GM12878 (cell line): ENCODE measurements around the gene POLN. TPM values are rescaled to one million over a fixed set of nuclear protein-coding genes. Genes with fewer than 3 reads are reported as not detected.

ENCODE experiments used
- ATAC-seq: fragments of 200-7000 bp; cut with Tn5 transposase; 3 replicates; pipeline ENCODE4 v1.9.1; 2020; ENCODE audit warnings: mild to moderate bottlenecking, moderate library complexity
- BruUV-seq: library from RNA; stranded (reverse); fragments of 400-500 nt; replicated peaks from 2 replicates; lab custom pipeline; 2021; lab: Mats Ljungman, UMichigan
- CTCF ChIA-PET: fragments of 300-600 bp; sonication (Branson Sonifier 250); formaldehyde crosslinking; extraction: SDS; loops from one replicate; lab custom pipeline; 2021; ENCODE audit warnings: inconsistent platforms; lab: Yijun Ruan, JAX
- POLR2A ChIA-PET: fragments of 350-600 bp; formaldehyde crosslinking; extraction: SDS; loops from one replicate; lab custom pipeline; 2021; ENCODE audit warnings: inconsistent platforms; lab: Charles Lee
- RAD21 ChIA-PET: fragments of 300-600 bp; sonication (Branson Sonifier 250); formaldehyde crosslinking; loops from one replicate; lab custom pipeline; 2023; ENCODE audit warnings: antibody characterized with exemption; ENCODE audit not compliant: unreplicated experiment; lab: Charles Lee
- SMC1A ChIA-PET: fragments of 300-600 bp; sonication (Branson Sonifier 250); formaldehyde crosslinking; loops from one replicate; lab custom pipeline; 2023; ENCODE audit not compliant: unreplicated experiment, uncharacterized antibody; lab: Charles Lee
- DNase-seq: peaks from one replicate; pipeline ENCODE4 v3.0.0-alpha.2; 2011; ENCODE audit warnings: low read depth, low spot score
- FAIRE-seq: peaks from 3 replicates; lab custom pipeline; 2011; peaks lifted over from hg19 to GRCh38; lab: Jason Lieb, UNC
- H2AFZ ChIP-seq: 2 replicates; pipeline ENCODE4 v1.6.0; 2011; ENCODE audit warnings: low read depth, low read length, control low read depth; ENCODE audit not compliant: control insufficient read depth
- H3K27ac ChIP-seq: 2 replicates; pipeline ENCODE4 v1.5.1; 2011; ENCODE audit warnings: control low read depth; ENCODE audit not compliant: control insufficient read depth, insufficient read depth
- H3K27me3 ChIP-seq, 2 experiments: replicated peaks in 1 of 2; 2 replicates each; pipeline versions ENCODE4 v1.6.0 to v1.6.1; 2011; ENCODE audit warnings: low read length in 1 of 2; ENCODE audit not compliant: control insufficient read depth in 2 of 2, insufficient read depth in 2 of 2
- H3K36me3 ChIP-seq, 2 experiments: 2 replicates each; pipeline ENCODE4 v1.5.1; 2011; ENCODE audit warnings: low read length in 1 of 2; ENCODE audit not compliant: control insufficient read depth in 2 of 2, insufficient read depth in 2 of 2
- H3K4me1 ChIP-seq: 2 replicates; pipeline ENCODE4 v1.6.1; 2011; ENCODE audit warnings: mild to moderate bottlenecking, low read length, moderate library complexity, mixed read lengths; ENCODE audit not compliant: control insufficient read depth, insufficient read depth
- H3K4me2 ChIP-seq: 2 replicates; pipeline ENCODE4 v1.6.0; 2011; ENCODE audit warnings: control low read depth; ENCODE audit not compliant: control insufficient read depth, insufficient read depth
- H3K4me3 ChIP-seq: fragments of 200-600 bp; sonication (generic); 2 replicates; pipeline ENCODE4 v1.5.1; 2016
- H3K79me2 ChIP-seq: 2 replicates; pipeline ENCODE4 v1.6.0; 2011; ENCODE audit warnings: low read length; ENCODE audit not compliant: control insufficient read depth, insufficient read depth
- H3K9ac ChIP-seq: 2 replicates; pipeline ENCODE4 v1.8.0; 2011; ENCODE audit warnings: low read length, control low read depth, mixed read lengths; ENCODE audit not compliant: control insufficient read depth, insufficient read depth
- H3K9me3 ChIP-seq: replicated peaks from 3 replicates; pipeline ENCODE4 v1.5.1; 2011; ENCODE audit warnings: mild to moderate bottlenecking, low read length; ENCODE audit not compliant: control insufficient read depth, insufficient read depth
- H4K20me1 ChIP-seq: 2 replicates; pipeline ENCODE4 v1.6.0; 2011; ENCODE audit not compliant: control insufficient read depth, insufficient read depth
- CREB1 ChIP-seq: IDR thresholded peaks from 2 replicates; pipeline ENCODE4 v1.6.1; 2012; ENCODE audit warnings: low read depth, mild to moderate bottlenecking, inconsistent platforms
- CUX1 ChIP-seq: IDR thresholded peaks from 2 replicates; pipeline ENCODE4 v1.6.1; 2012; ENCODE audit warnings: improper control_type of control experiment, low read depth, low read length; ENCODE audit not compliant: insufficient replicate concordance
- EGR1 ChIP-seq, 2 experiments: IDR thresholded peaks; 1 replicate in 1 of 2; 2 replicates in 1 of 2; pipeline ENCODE4 v1.6.1; 2011 to 2012; ENCODE audit warnings: low read depth in 2 of 2, low read length in 2 of 2, borderline replicate concordance in 1 of 2, mild to moderate bottlenecking in 1 of 2, moderate library complexity in 1 of 2
- GATAD2B ChIP-seq: fragments of 450-650 bp; conservative IDR thresholded peaks from 2 replicates; pipeline ENCODE4 v1.6.1; 2017; ENCODE audit warnings: low read depth, mild to moderate bottlenecking, moderate library complexity
- KDM1A ChIP-seq: fragments of 200-600 bp; sonication (generic); IDR thresholded peaks from 2 replicates; pipeline ENCODE4 v1.6.1; 2016; ENCODE audit warnings: borderline replicate concordance
- MXI1 ChIP-seq: fragments of 150-350 bp; IDR thresholded peaks from 2 replicates; pipeline ENCODE4 v1.6.1; 2011; ENCODE audit warnings: low read depth, mild to moderate bottlenecking, inconsistent platforms, low read length, improper control_type of control experiment
- MYB ChIP-seq: fragments of 150-350 bp; IDR thresholded peaks from 2 replicates; pipeline ENCODE4 v1.6.1; 2014; ENCODE audit warnings: mild to moderate bottlenecking, low read depth, low read length, borderline replicate concordance
- NFXL1 ChIP-seq: fragments of 450-650 bp; IDR thresholded peaks from 2 replicates; pipeline ENCODE4 v1.6.1; 2017; ENCODE audit warnings: antibody characterized with exemption, mild to moderate bottlenecking, borderline replicate concordance
- NFYA ChIP-seq: IDR thresholded peaks from 2 replicates; pipeline ENCODE4 v1.6.1; 2011; ENCODE audit warnings: low read depth, mild to moderate bottlenecking, low read length, improper control_type of control experiment, borderline replicate concordance
- NR2F1 ChIP-seq: fragments of 450-650 bp; conservative IDR thresholded peaks from 2 replicates; pipeline ENCODE4 v1.6.1; 2017; ENCODE audit warnings: mild to moderate bottlenecking
- RCOR1 ChIP-seq: conservative IDR thresholded peaks from 2 replicates; pipeline ENCODE4 v1.6.1; 2012; ENCODE audit warnings: low read depth, low read length, improper control_type of control experiment
- SIX5 ChIP-seq: IDR thresholded peaks from 2 replicates; pipeline ENCODE4 v1.6.1; 2011; ENCODE audit warnings: mild to moderate bottlenecking, low read depth, low read length, moderate library complexity; ENCODE audit not compliant: severe bottlenecking
- STAT1 ChIP-seq: fragments of 450-650 bp; conservative IDR thresholded peaks from 2 replicates; pipeline ENCODE4 v1.6.1; 2014; ENCODE audit warnings: antibody characterized with exemption, mild to moderate bottlenecking
- TARDBP ChIP-seq: IDR thresholded peaks from 2 replicates; pipeline ENCODE4 v1.6.1; 2016; ENCODE audit warnings: borderline replicate concordance
- WGBS: methylation state at CpG from one replicate; pipeline ENCODE4 v1.1.6; 2016; ENCODE audit warnings: low lambda C conversion rate; ENCODE audit not compliant: insufficient replicate concordance, insufficient coverage; ENCODE audit errors: missing lambda C conversion rate; 5-methylcytosine and 5-hydroxymethylcytosine counted together
- in situ Hi-C: fragments of 300-500 bp; cut with MboI; formaldehyde crosslinking; loops from 9 replicates; pipeline ENCODE4 v1.14.3; 2018; ENCODE audit warnings: mixed read lengths
- intact Hi-C: fragments of 100-400 bp; cut with micrococcal nuclease; formaldehyde crosslinking; loops from one replicate; pipeline ENCODE4 v1.14.2; 2022; ENCODE audit not compliant: unreplicated experiment
- polyA plus RNA-seq, 11 experiments: library from polyadenylated mRNA; depleted of rRNA in 4 of 11; unstranded in 6 of 11; stranded (reverse) in 5 of 11; fragments of >200 nt; fragmentation: Nextera tagmentation in 4 of 11; fragmentation: Illumina TruSeq in 1 of 11; extraction: Ambion mirVana in 4 of 11; extraction: Trizol in 1 of 11; gene quantifications; 1 replicate in 1 of 11; 2 replicates in 10 of 11; pipeline versions ENCODE4 v1.2.1 to v1.2.3, GENCODE V29; 2011 to 2016; ENCODE audit warnings: inconsistent platforms in 2 of 11, missing spikeins in 2 of 11, low read depth in 1 of 11
- total RNA-seq, 4 experiments: library from RNA; depleted of rRNA in 3 of 4; stranded (reverse); fragments of >200 nt in 3 of 4; fragmentation: Illumina TruSeq in 1 of 4; extraction: Trizol in 1 of 4; gene quantifications; 2 replicates each; pipeline versions ENCODE4 v1.2.1 to v1.2.3, GENCODE V29; 2013 to 2021

The POLN gene
- total and polyA plus RNA-seq, 10 of the 15 experiments (the other 5 are each of a cell fraction or from before 2014, with no cell fraction given): 0.09 to 2.0 (median 0.95) TPM; not detected in 1

- no peak for ATAC-seq
- no peak for TF ChIP-seq MYB
- ChIA-PET CTCF (no interaction called here), POLR2A (no interaction called here), SMC1A (no interaction called here), RAD21 (no interaction called here)
- Histone ChIP-seq H3K4me2 (no peak overlapping the region), H3K4me3 (no peak overlapping the region), H3K9me3 (no peaks in the 10 kb centered on the region; the same call in 2 of the 3 replicates), H3K27ac (no peak overlapping the region), H4K20me1 (no peaks in the 10 kb centered on the region), H2AFZ (no peak overlapping the region), H3K27me3 (peaks cover 0 to 2% of the 10 kb centered on the region in 2 experiments; a peak in 2 of 4 replicates), H3K36me3 (no peaks in the 10 kb centered on the region), H3K4me1 (no peaks in the 10 kb centered on the region), H3K79me2 (no peaks in the 10 kb centered on the region), H3K9ac (no peak overlapping the region)
- no peak for DNase-seq
- intact Hi-C loops: no loop called here
- BruUV-seq: no TSS peak
- no peak for FAIRE-seq
- in situ Hi-C loops: no loop called here
- WGBS: 9% methylated on average over 4 of the region's 4 CpGs
Measured at GRCh38 chr4:2094545-2094944, 147.4 kb downstream of the POLN start.

GRCh38 chr4:2093265-2093664 is 148.7 kb downstream of the POLN start:
- in situ Hi-C loops: no loop called here
- Histone ChIP-seq H2AFZ (no peak overlapping the region), H3K9me3 (no peaks in the 10 kb centered on the region; the same call in 2 of the 3 replicates), H4K20me1 (no peaks in the 10 kb centered on the region), H3K27me3 (peaks cover 0 to 2% of the 10 kb centered on the region in 2 experiments; a peak in 2 of 4 replicates), H3K4me2 (no peak overlapping the region), H3K36me3 (no peaks in the 10 kb centered on the region), H3K79me2 (no peaks in the 10 kb centered on the region), H3K4me3 (no peak overlapping the region), H3K4me1 (no peaks in the 10 kb centered on the region), H3K9ac (no peak overlapping the region), H3K27ac (no peak overlapping the region)
- DNase-seq (no peak), FAIRE-seq (no peak), ATAC-seq (no peak)
- RAD21 ChIA-PET: no interaction called here
- CTCF ChIA-PET: interaction anchor here (0.6 kb wide), 1 partner anchor 19 kb away, joined by 5 read pairs; no protein-coding TSS in a partner anchor
- SMC1A ChIA-PET: no interaction called here
- POLR2A ChIA-PET: interaction anchor here (0.6 kb wide), 1 partner anchor 64 kb away, joined by 3 read pairs; no protein-coding TSS in a partner anchor
- 57% methylated on average over 6 of the region's 6 CpGs for WGBS
- no TSS peak for BruUV-seq
- intact Hi-C loops: no loop called here
- TF ChIP-seq CUX1: no peak
- no peak for TF ChIP-seq NFYA
- TF ChIP-seq MXI1: no peak
- TF ChIP-seq CREB1: no peak
- TF ChIP-seq RCOR1: no peak
- no peak for TF ChIP-seq KDM1A
- no peak for TF ChIP-seq NR2F1
- TF ChIP-seq SIX5: no peak
- TF ChIP-seq TARDBP: no peak
- no peak for TF ChIP-seq EGR1 (IDR thresholded peaks at IDR 0.05; ENCODE audit: borderline replicate concordance in 1 of 2, low read depth in 2 of 2, low read length in 2 of 2)
- TF ChIP-seq NFXL1: no peak
- TF ChIP-seq STAT1: no peak
- no peak for TF ChIP-seq GATAD2B
